H1 (cell line): Measurements from ENCODE around the gene MYPN. TPM values are rescaled to one million over a fixed set of nuclear protein-coding genes. Genes with fewer than 3 reads are reported as not detected.

ENCODE experiments used
- CHD7 ChIP-seq: fragments of 300-600 bp; sonication (generic); IDR thresholded peaks from 2 replicates; pipeline ENCODE4 v1.7.1; 2012; ENCODE audit warnings: low read length, moderate library complexity, mild to moderate bottlenecking, inconsistent platforms; ENCODE audit not compliant: insufficient replicate concordance
- polyA plus RNA-seq, 7 experiments: library from polyadenylated mRNA; depleted of rRNA in 3 of 7; stranded (reverse) in 5 of 7; unstranded in 2 of 7; fragments of >200 nt in 5 of 7; fragments of 200-250 nt in 2 of 7; gene quantifications; 1 replicate in 5 of 7; 2 replicates in 1 of 7; 4 replicates in 1 of 7; pipeline versions ENCODE4 v1.2.1 to v1.2.3, GENCODE V29; 2011 to 2013; ENCODE audit warnings: missing spikeins in 2 of 7, mixed read lengths in 2 of 7
- total RNA-seq: library from RNA; stranded (reverse); fragmentation: NEBNext Ultra II Directional; extraction: Animal tissue kit (Norgen Biotek cat#: 25700); gene quantifications from 2 replicates; pipeline ENCODE4 v1.2.1, GENCODE V29; 2021

The MYPN gene
- total and polyA plus RNA-seq, 2 of the 8 experiments (the other 6 are each of a cell fraction or from before 2014, with no cell fraction given), result not detected

GRCh38 chr10:68073631-68074030, 35.7 kb upstream of the MYPN start (continued):
- no peak for TF ChIP-seq CHD7
